Stimulated activated naive B cell treated with anti-CD40 and anti-IgM and Interleukin-4, amounts not matched to agents 10 μg/mL and 1 μg/mL and 100 μg/mL, for 72 hours (primary cell): ENCODE measurements around the gene ZFP92.

ENCODE experiments used
- ATAC-seq, 2 donors: fragments of 150-1000 bp; cut with Tn5 transposase; replicated peaks; 2 replicates each; pipeline ENCODE4 v1.10.0; 2021; ENCODE audit warnings: moderate library complexity in 1 of 2
- DNase-seq: peaks from one replicate; pipeline ENCODE4 v3.0.0; 2021
- H3K27ac Mint-ChIP-seq: one replicate; pipeline ENCODE4 v1.8.0; 2022; ENCODE audit warnings: mild to moderate bottlenecking, mixed read lengths
- H3K27me3 Mint-ChIP-seq, 2 donors: one replicate each; pipeline ENCODE4 v1.8.0; 2022; ENCODE audit warnings: mixed read lengths in 2 of 2
- H3K36me3 Mint-ChIP-seq, 2 donors: one replicate each; pipeline ENCODE4 v1.8.0; 2022; ENCODE audit warnings: mixed read lengths in 2 of 2, mild to moderate bottlenecking in 1 of 2
- H3K4me1 Mint-ChIP-seq, 2 donors: one replicate each; pipeline ENCODE4 v1.8.0; 2022; ENCODE audit warnings: mixed read lengths in 2 of 2, mild to moderate bottlenecking in 1 of 2
- H3K4me3 Mint-ChIP-seq, 2 donors: one replicate each; pipeline ENCODE4 v1.8.0; 2022; ENCODE audit warnings: mild to moderate bottlenecking in 2 of 2, mixed read lengths in 2 of 2, moderate library complexity in 1 of 2
- H3K9me3 Mint-ChIP-seq, 2 donors: one replicate each; pipeline ENCODE4 v1.8.0; 2022; ENCODE audit warnings: mixed read lengths in 2 of 2, mild to moderate bottlenecking in 1 of 2

Gene ZFP92

GRCh38 chrX:153445106-153445855 lies 34.0 kb downstream of the ZFP92 start:
- DNase-seq (no peak), ATAC-seq (no peak)
- H3K36me3 Mint-ChIP-seq = peaks cover 8 to 10% of the 10 kb centered on the region in 2 donors
- H3K4me3 Mint-ChIP-seq = no peak overlapping the region
- H3K27ac Mint-ChIP-seq = no peak overlapping the region
- no peaks in the 10 kb centered on the region for H3K27me3 Mint-ChIP-seq
- no peaks in the 10 kb centered on the region for H3K9me3 Mint-ChIP-seq
- H3K4me1 Mint-ChIP-seq = no peaks in the 10 kb centered on the region

DNA sequence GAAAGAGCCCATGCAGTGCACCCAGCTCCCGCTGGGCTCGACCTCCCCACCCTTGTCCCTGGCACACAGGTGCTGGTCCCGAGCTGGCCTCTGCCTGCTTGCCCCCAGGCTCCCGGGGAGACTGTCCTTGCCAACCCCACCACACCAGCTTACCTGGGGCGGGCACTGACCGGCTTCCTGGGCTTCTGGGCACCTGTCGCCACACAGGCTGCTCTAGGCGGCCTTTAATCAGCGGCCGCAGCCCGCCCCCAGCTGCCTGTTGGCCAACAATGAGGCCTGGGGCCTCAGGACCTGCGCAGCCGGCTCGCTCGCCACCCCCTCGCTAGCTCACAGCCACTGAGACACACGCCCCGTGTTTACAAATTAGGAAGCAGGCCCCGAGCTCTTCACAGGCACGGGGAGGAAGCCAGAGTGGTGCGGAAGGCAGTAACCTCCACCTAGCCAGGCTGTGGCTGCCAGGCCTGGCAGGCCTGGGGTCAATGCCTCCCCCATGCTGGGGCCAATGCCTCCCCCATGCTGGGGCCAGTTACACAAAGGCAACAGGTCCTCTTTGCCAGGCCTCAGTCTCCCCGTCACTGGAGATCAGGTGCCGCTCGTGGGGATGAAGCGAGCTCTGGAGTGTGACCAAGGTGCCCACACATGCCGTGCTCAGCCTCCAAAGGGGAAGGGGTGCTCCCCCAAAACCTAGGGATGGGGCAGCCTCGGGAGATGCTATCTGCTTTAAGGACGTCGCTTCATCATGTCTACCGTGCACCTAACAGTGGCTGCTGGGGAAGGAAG lies 34.8 kb downstream of the ZFP92 start, which contains the start of gene TREX2:
TREX2 (minus strand) TSS at position 201 of the 780 bp plus-strand sequence. CDS start 626 bp downstream, outside the sequence.
- Mint-ChIP-seq H3K9me3 (no peaks in the 10 kb centered on the region), H3K36me3 (peaks cover 10% of the 10 kb centered on the region in 2 donors), H3K27me3 (no peaks in the 10 kb centered on the region), H3K4me3 (no peak within 1 kb of the TSS), H3K27ac (no peak within 1 kb of the TSS), H3K4me1 (no peaks in the 10 kb centered on the region)
- DNase-seq (no peak), ATAC-seq (no peak)

- Mint-ChIP-seq H3K4me1 (no peaks in the 10 kb centered on the region), H3K9me3 (no peaks in the 10 kb centered on the region), H3K27ac (no peak overlapping the region), H3K27me3 (no peaks in the 10 kb centered on the region), H3K4me3 (no peak overlapping the region), H3K36me3 (peaks cover 10 to 12% of the 10 kb centered on the region in 2 donors)
- no peak for DNase-seq
- ATAC-seq = no peak
Observed at GRCh38 chrX:153446636-153446936, 35.3 kb downstream of the ZFP92 start.

- ATAC-seq (no peak), DNase-seq (no peak)
- no peak overlapping the region for H3K4me3 Mint-ChIP-seq
- H3K36me3 Mint-ChIP-seq = peaks cover 10 to 12% of the 10 kb centered on the region in 2 donors
- no peaks in the 10 kb centered on the region for H3K27me3 Mint-ChIP-seq
- no peak overlapping the region for H3K27ac Mint-ChIP-seq
- no peaks in the 10 kb centered on the region for H3K9me3 Mint-ChIP-seq
- H3K4me1 Mint-ChIP-seq = no peaks in the 10 kb centered on the region
Observed at GRCh38 chrX:153446950-153447580, 35.8 kb downstream of the ZFP92 start.

GRCh38 chrX:153447581-153447960 lies 36.3 kb downstream of the ZFP92 start:
- DNase-seq = no peak
- Mint-ChIP-seq H3K36me3 (peaks cover 10 to 12% of the 10 kb centered on the region in 2 donors), H3K27me3 (no peaks in the 10 kb centered on the region), H3K9me3 (no peaks in the 10 kb centered on the region), H3K4me3 (no peak overlapping the region), H3K27ac (no peak overlapping the region), H3K4me1 (no peaks in the 10 kb centered on the region)
- ATAC-seq = no peak

- ATAC-seq = no peak
- H3K4me3 Mint-ChIP-seq = no peak overlapping the region
- no peaks in the 10 kb centered on the region for H3K4me1 Mint-ChIP-seq
- H3K9me3 Mint-ChIP-seq = no peaks in the 10 kb centered on the region
- peaks cover 12 to 14% of the 10 kb centered on the region in 2 donors for H3K36me3 Mint-ChIP-seq
- DNase-seq = no peak
- no peak overlapping the region for H3K27ac Mint-ChIP-seq
- no peaks in the 10 kb centered on the region for H3K27me3 Mint-ChIP-seq
Observed at GRCh38 chrX:153448556-153449367, 37.5 kb downstream of the ZFP92 start.

GRCh38 chrX:153449368-153450113 lies 38.3 kb downstream of the ZFP92 start:
- no peak for DNase-seq
- Mint-ChIP-seq H3K27ac (no peak overlapping the region), H3K4me1 (no peaks in the 10 kb centered on the region), H3K9me3 (no peaks in the 10 kb centered on the region), H3K4me3 (no peak overlapping the region), H3K36me3 (peaks cover 12 to 15% of the 10 kb centered on the region in 2 donors), H3K27me3 (no peaks in the 10 kb centered on the region)
- ATAC-seq = no peak

- H3K9me3 Mint-ChIP-seq = no peaks in the 10 kb centered on the region
- no peaks in the 10 kb centered on the region for H3K27me3 Mint-ChIP-seq
- ATAC-seq (no peak), DNase-seq (no peak)
- peaks cover 11 to 15% of the 10 kb centered on the region in 2 donors for H3K36me3 Mint-ChIP-seq
- no peak overlapping the region for H3K27ac Mint-ChIP-seq
- no peaks in the 10 kb centered on the region for H3K4me1 Mint-ChIP-seq
- no peak overlapping the region for H3K4me3 Mint-ChIP-seq
Observed at GRCh38 chrX:153450114-153450948, 39.1 kb downstream of the ZFP92 start.

- ATAC-seq (no peak), DNase-seq (no peak)
- Mint-ChIP-seq H3K4me3 (no peak overlapping the region), H3K36me3 (peaks cover 11 to 15% of the 10 kb centered on the region in 2 donors), H3K9me3 (no peaks in the 10 kb centered on the region), H3K4me1 (no peaks in the 10 kb centered on the region), H3K27me3 (no peaks in the 10 kb centered on the region), H3K27ac (no peak overlapping the region)
Observed at GRCh38 chrX:153450949-153451277, 39.6 kb downstream of the ZFP92 start.

DNA sequence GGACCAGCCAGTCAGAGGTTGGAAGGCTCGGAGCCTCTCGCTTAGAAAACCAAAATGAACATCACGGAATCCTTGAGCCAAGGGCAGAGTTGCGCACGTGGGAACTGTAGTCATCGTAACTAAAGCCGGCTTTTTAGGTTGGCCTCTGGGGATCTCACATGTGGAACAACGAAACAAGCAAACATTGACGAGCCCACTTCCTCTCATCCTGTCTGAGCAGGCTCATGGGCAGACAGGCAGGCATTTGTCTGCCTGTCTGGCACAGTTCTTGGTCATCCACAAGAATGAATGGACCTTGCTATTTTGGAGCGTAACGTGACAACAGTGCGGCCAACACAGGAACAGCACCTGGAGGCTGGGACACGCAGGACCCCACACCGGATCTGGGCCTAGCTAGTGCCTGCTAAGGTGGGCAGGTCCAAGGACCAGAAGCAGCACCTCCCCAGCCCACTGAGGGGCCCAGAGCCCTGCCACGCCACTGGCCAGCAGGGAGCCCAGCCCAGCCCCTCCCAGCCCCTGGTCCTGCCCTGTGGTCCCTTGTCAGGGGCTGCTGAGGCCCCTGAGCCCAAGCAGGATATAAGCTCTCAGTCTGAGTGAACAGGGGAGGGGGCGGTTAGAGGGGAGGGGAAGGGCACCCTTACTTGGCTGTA lies 43.8 kb downstream of the ZFP92 start:
- no peak overlapping the region for H3K4me3 Mint-ChIP-seq
- H3K9me3 Mint-ChIP-seq = no peaks in the 10 kb centered on the region
- no peaks in the 10 kb centered on the region for H3K27me3 Mint-ChIP-seq
- no peak for ATAC-seq
- peaks cover 15 to 18% of the 10 kb centered on the region in 2 donors for H3K36me3 Mint-ChIP-seq
- H3K27ac Mint-ChIP-seq = no peak overlapping the region
- no peak for DNase-seq
- H3K4me1 Mint-ChIP-seq = no peaks in the 10 kb centered on the region

DNA sequence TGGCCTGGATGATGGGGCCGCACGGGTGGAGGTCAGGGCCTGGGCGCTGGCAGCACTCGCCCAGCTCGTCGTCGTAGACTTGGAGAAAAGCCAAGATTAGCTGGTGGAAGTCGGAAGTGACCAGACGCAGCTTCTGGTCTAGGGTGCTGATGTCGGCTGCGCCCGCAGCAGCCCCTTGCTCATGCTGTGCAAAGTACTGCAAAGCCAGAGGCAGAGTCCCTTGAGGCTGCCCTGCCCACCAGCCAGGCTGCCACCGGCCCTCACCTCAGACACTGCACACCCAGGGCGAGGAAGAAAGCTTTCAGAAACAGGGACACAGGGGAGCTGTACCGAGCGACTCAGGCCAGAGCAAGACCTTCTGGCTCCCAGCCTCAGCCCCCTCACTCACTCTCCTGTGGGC lies 44.3 kb downstream of the ZFP92 start:
- H3K36me3 Mint-ChIP-seq = peaks cover 14 to 17% of the 10 kb centered on the region in 2 donors
- no peak for ATAC-seq
- no peak for DNase-seq
- no peak overlapping the region for H3K27ac Mint-ChIP-seq
- no peaks in the 10 kb centered on the region for H3K27me3 Mint-ChIP-seq
- H3K4me3 Mint-ChIP-seq = no peak overlapping the region
- no peaks in the 10 kb centered on the region for H3K9me3 Mint-ChIP-seq
- H3K4me1 Mint-ChIP-seq = no peaks in the 10 kb centered on the region

DNA sequence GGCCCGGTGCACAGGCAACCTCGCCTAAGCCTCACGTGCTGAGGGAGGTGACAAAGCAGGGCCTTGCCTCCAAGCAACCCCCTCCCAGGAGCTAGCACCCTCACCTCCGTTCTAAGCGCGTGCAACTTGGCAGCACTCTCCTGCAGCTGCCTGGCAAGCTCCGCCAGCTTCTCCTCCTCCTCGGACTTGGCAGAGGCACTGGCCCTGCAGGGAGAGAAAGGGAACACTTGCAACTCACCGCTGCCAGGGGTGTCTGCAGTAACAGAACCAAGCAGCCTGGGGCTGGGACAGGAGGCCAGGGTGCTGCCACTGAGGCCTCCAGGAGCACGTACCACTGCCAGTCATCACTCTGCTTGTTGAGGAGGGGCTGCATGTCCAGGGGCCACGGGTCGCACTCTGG lies 44.9 kb downstream of the ZFP92 start:
- H3K27ac Mint-ChIP-seq = peak overlapping the region; percentile 26
- no peak overlapping the region for H3K4me3 Mint-ChIP-seq
- H3K36me3 Mint-ChIP-seq = peaks cover 18 to 21% of the 10 kb centered on the region in 2 donors
- no peaks in the 10 kb centered on the region for H3K9me3 Mint-ChIP-seq
- DNase-seq = no peak
- H3K4me1 Mint-ChIP-seq = no peaks in the 10 kb centered on the region
- no peak for ATAC-seq
- H3K27me3 Mint-ChIP-seq = no peaks in the 10 kb centered on the region

DNA sequence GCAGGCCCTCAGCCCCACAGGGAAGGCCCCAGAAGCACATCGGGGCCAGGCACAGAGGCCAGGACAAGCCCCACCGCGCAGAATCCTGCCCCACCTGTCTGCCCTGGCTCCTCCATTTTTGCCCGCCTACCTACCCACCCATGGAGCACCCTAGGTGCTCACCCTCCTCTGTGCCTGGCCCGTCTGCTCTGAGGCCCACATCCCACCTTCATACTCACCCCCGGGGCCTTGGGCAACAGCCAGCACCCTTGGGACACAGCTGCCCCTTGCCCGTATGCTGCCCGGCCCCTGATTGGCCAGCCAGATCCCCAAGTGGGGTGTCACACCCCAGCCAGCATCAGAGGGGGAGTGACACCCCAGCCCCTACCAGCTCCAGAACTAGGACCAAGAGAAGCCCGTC lies 45.4 kb downstream of the ZFP92 start:
- ATAC-seq = no peak
- no peak for DNase-seq
- no peak overlapping the region for H3K27ac Mint-ChIP-seq
- H3K4me1 Mint-ChIP-seq = no peaks in the 10 kb centered on the region
- H3K36me3 Mint-ChIP-seq = peaks cover 21 to 22% of the 10 kb centered on the region in 2 donors
- no peaks in the 10 kb centered on the region for H3K27me3 Mint-ChIP-seq
- no peak overlapping the region for H3K4me3 Mint-ChIP-seq
- H3K9me3 Mint-ChIP-seq = no peaks in the 10 kb centered on the region
